GM12878 (cell line): ENCODE measurements around the gene ROBO1.

Experiments used
- BRCA1 ChIP-seq: IDR thresholded peaks from 2 replicates; pipeline ENCODE4 v1.6.1; 2011; ENCODE audit warnings: low read depth, low read length, improper control_type of control experiment
- CEBPB ChIP-seq, 2 experiments: fragments of 150-350 bp in 1 of 2; IDR thresholded peaks; 2 replicates each; pipeline ENCODE4 v1.6.1; 2012 to 2014; ENCODE audit warnings: low read depth in 2 of 2, low read length in 2 of 2, borderline replicate concordance in 1 of 2, inconsistent platforms in 1 of 2
- FOXK2 ChIP-seq: fragments of 450-650 bp; IDR thresholded peaks from 2 replicates; pipeline ENCODE4 v1.6.1; 2017; ENCODE audit warnings: mild to moderate bottlenecking, moderate library complexity
- NFIC ChIP-seq: IDR thresholded peaks from 2 replicates; pipeline ENCODE4 v1.6.1; 2012; ENCODE audit warnings: low read depth, mild to moderate bottlenecking, inconsistent platforms, low read length, moderate library complexity
- NRF1 ChIP-seq: conservative IDR thresholded peaks from 2 replicates; pipeline ENCODE4 v1.6.1; 2011; ENCODE audit warnings: mild to moderate bottlenecking, low read depth, low read length, improper control_type of control experiment
- POLR2A ChIP-seq: IDR thresholded peaks from 2 replicates; pipeline ENCODE4 v1.6.1; 2011; ENCODE audit warnings: low read depth, mild to moderate bottlenecking, low read length
- RELA ChIP-seq: fragments of 450-650 bp; IDR thresholded peaks from 2 replicates; pipeline ENCODE4 v1.8.0; 2014; ENCODE audit warnings: borderline replicate concordance; ENCODE audit not compliant: partially characterized antibody
- TAF1 ChIP-seq: IDR thresholded peaks from 2 replicates; pipeline ENCODE4 v1.6.1; 2011; ENCODE audit warnings: mild to moderate bottlenecking, low read depth, low read length, borderline replicate concordance
- ZNF274 ChIP-seq: IDR thresholded peaks from one replicate; pipeline ENCODE4 v1.8.0; 2011; ENCODE audit not compliant: insufficient read length, insufficient read depth
- TF ChIP-seq, protein P1 (sequence below), 3 experiments: IDR thresholded peaks in 2 of 3; conservative IDR thresholded peaks in 1 of 3; 2 replicates each; pipeline ENCODE4 v1.5.1; 2011; ENCODE audit warnings: low read depth in 3 of 3, low read length in 3 of 3, mild to moderate bottlenecking in 3 of 3, control low read depth in 2 of 3, moderate library complexity in 2 of 3, inconsistent platforms in 1 of 3, mixed read lengths in 1 of 3; ENCODE audit not compliant: control insufficient read depth in 2 of 3, insufficient read depth in 1 of 3; ENCODE audit errors: extremely low read depth in 1 of 3
- TF ChIP-seq, protein P2 (sequence below): fragments of 450-650 bp; IDR thresholded peaks from 2 replicates; pipeline ENCODE4 v1.6.1; 2017; ENCODE audit warnings: antibody characterized with exemption, mild to moderate bottlenecking, moderate library complexity
- TF ChIP-seq, protein P3 (sequence below): fragments of 450-650 bp; IDR thresholded peaks from 2 replicates; pipeline ENCODE4 v1.6.1; 2016; ENCODE audit warnings: mild to moderate bottlenecking

GRCh38 chr3:78732471-78732870, 1035.3 kb downstream of the ROBO1 start:
- TF ChIP-seq TAF1 (no peak), NFIC (no peak), FOXK2 (no peak), CEBPB (IDR thresholded peaks at IDR 0.05; ENCODE audit: borderline replicate concordance in 1 of 2, low read depth in 2 of 2, low read length in 2 of 2) (no peak), POLR2A (no peak), NRF1 (no peak), ZNF274 (no peak), RELA (no peak), BRCA1 (no peak)
- TF ChIP-seq, protein P1, sequence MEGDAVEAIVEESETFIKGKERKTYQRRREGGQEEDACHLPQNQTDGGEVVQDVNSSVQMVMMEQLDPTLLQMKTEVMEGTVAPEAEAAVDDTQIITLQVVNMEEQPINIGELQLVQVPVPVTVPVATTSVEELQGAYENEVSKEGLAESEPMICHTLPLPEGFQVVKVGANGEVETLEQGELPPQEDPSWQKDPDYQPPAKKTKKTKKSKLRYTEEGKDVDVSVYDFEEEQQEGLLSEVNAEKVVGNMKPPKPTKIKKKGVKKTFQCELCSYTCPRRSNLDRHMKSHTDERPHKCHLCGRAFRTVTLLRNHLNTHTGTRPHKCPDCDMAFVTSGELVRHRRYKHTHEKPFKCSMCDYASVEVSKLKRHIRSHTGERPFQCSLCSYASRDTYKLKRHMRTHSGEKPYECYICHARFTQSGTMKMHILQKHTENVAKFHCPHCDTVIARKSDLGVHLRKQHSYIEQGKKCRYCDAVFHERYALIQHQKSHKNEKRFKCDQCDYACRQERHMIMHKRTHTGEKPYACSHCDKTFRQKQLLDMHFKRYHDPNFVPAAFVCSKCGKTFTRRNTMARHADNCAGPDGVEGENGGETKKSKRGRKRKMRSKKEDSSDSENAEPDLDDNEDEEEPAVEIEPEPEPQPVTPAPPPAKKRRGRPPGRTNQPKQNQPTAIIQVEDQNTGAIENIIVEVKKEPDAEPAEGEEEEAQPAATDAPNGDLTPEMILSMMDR (IDR thresholded peaks at IDR 0.05 in 2 of 3, conservative IDR thresholded peaks at IDR 0.05 in 1 of 3; ENCODE audit: control insufficient read depth in 2 of 3, extremely low read depth in 1 of 3, insufficient read depth in 1 of 3, low read depth in 3 of 3, low read length in 3 of 3) = no peak
- TF ChIP-seq, protein P2, sequence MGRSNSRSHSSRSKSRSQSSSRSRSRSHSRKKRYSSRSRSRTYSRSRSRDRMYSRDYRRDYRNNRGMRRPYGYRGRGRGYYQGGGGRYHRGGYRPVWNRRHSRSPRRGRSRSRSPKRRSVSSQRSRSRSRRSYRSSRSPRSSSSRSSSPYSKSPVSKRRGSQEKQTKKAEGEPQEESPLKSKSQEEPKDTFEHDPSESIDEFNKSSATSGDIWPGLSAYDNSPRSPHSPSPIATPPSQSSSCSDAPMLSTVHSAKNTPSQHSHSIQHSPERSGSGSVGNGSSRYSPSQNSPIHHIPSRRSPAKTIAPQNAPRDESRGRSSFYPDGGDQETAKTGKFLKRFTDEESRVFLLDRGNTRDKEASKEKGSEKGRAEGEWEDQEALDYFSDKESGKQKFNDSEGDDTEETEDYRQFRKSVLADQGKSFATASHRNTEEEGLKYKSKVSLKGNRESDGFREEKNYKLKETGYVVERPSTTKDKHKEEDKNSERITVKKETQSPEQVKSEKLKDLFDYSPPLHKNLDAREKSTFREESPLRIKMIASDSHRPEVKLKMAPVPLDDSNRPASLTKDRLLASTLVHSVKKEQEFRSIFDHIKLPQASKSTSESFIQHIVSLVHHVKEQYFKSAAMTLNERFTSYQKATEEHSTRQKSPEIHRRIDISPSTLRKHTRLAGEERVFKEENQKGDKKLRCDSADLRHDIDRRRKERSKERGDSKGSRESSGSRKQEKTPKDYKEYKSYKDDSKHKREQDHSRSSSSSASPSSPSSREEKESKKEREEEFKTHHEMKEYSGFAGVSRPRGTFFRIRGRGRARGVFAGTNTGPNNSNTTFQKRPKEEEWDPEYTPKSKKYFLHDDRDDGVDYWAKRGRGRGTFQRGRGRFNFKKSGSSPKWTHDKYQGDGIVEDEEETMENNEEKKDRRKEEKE = no peak
- TF ChIP-seq, protein P3, sequence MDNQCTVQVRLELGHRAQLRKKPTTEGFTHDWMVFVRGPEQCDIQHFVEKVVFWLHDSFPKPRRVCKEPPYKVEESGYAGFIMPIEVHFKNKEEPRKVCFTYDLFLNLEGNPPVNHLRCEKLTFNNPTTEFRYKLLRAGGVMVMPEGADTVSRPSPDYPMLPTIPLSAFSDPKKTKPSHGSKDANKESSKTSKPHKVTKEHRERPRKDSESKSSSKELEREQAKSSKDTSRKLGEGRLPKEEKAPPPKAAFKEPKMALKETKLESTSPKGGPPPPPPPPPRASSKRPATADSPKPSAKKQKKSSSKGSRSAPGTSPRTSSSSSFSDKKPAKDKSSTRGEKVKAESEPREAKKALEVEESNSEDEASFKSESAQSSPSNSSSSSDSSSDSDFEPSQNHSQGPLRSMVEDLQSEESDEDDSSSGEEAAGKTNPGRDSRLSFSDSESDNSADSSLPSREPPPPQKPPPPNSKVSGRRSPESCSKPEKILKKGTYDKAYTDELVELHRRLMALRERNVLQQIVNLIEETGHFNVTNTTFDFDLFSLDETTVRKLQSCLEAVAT = no peak
